Coronary artery (tissue), 2 donors: ENCODE results near the gene PANX2.

Experiments
- DNase-seq: peaks from one replicate; pipeline ENCODE4 v3.0.0-alpha.2; 2017; ENCODE audit warnings: low spot score
- H3K27ac ChIP-seq, 2 donors: fragments of 200-600 bp; sonication (generic); one replicate each; pipeline ENCODE4 v1.5.1; 2016 to 2019
- H3K4me3 ChIP-seq: fragments of 200-600 bp; sonication (generic); 2 replicates; pipeline ENCODE4 v1.5.1; 2016; ENCODE audit warnings: mild to moderate bottlenecking, moderate library complexity
- CTCF ChIP-seq: fragments of 200-600 bp; sonication (generic); IDR thresholded peaks from one replicate; pipeline ENCODE4 v1.5.1; 2019; ENCODE audit warnings: antibody characterized with exemption

PANX2 gene

GRCh38 chr22:50178871-50179869, 8.6 kb downstream of the PANX2 start:
- DNase-seq, result no peak

GRCh38 chr22:50179937-50180726, 9.6 kb downstream of the PANX2 start:
- H3K4me3 ChIP-seq, result no peak overlapping the region
- TF ChIP-seq CTCF, result no peak
- no peak for DNase-seq
- no peak overlapping the region for H3K27ac ChIP-seq

More at GRCh38 chr22:50178871-50179869, 8.6 kb downstream of the PANX2 start:
- Histone ChIP-seq H3K27ac (no peak overlapping the region), H3K4me3 (no peak overlapping the region)
- TF ChIP-seq CTCF, result no peak

- no peak for DNase-seq
- Histone ChIP-seq H3K27ac (no peak overlapping the region), H3K4me3 (no peak overlapping the region)
- no peak for TF ChIP-seq CTCF
Observed at GRCh38 chr22:50180727-50181521, 10.4 kb downstream of the PANX2 start.

- H3K27ac ChIP-seq, result no peak overlapping the region
Observed at GRCh38 chr22:50182176-50183081, 11.9 kb downstream of the PANX2 start.

GRCh38 chr22:50183141-50183971, 12.8 kb downstream of the PANX2 start:
- Histone ChIP-seq H3K4me3 (no peak overlapping the region), H3K27ac (no peak overlapping the region)
- no peak for DNase-seq
- no peak for TF ChIP-seq CTCF

More at GRCh38 chr22:50182176-50183081, 11.9 kb downstream of the PANX2 start:
- H3K4me3 ChIP-seq, result no peak overlapping the region
- no peak for TF ChIP-seq CTCF
- DNase-seq, result no peak
